T-helper 1 cell treated with Interleukin-12 subunit alpha and Interleukin-12 subunit beta and Interleukin-4 antibody, amounts not matched to agents 30 ng/mL and 1 ng/mL, for 36 hours (primary cell): Measurements from ENCODE around the gene PSTPIP1. TPM values are rescaled to one million over a fixed set of nuclear protein-coding genes. Genes with fewer than 3 reads are reported as not detected.

Experiments
- intact Hi-C: fragments of 100-400 bp; cut with micrococcal nuclease; formaldehyde crosslinking; loops from one replicate; pipeline ENCODE4 v1.15.1; 2024
- total RNA-seq: library from RNA; stranded (reverse); gene quantifications from 2 replicates; pipeline ENCODE4 v1.2.3, GENCODE V29; 2022

PSTPIP1 gene
- total RNA-seq, 1 donor from 2014 or later, result 224 TPM

GRCh38 chr15:77016321-77016695 lies 21.4 kb downstream of the PSTPIP1 start:
- intact Hi-C loops, result no loop called here

GRCh38 chr15:77017091-77017660 lies 22.2 kb downstream of the PSTPIP1 start:
- intact Hi-C loops, result no loop called here

DNA sequence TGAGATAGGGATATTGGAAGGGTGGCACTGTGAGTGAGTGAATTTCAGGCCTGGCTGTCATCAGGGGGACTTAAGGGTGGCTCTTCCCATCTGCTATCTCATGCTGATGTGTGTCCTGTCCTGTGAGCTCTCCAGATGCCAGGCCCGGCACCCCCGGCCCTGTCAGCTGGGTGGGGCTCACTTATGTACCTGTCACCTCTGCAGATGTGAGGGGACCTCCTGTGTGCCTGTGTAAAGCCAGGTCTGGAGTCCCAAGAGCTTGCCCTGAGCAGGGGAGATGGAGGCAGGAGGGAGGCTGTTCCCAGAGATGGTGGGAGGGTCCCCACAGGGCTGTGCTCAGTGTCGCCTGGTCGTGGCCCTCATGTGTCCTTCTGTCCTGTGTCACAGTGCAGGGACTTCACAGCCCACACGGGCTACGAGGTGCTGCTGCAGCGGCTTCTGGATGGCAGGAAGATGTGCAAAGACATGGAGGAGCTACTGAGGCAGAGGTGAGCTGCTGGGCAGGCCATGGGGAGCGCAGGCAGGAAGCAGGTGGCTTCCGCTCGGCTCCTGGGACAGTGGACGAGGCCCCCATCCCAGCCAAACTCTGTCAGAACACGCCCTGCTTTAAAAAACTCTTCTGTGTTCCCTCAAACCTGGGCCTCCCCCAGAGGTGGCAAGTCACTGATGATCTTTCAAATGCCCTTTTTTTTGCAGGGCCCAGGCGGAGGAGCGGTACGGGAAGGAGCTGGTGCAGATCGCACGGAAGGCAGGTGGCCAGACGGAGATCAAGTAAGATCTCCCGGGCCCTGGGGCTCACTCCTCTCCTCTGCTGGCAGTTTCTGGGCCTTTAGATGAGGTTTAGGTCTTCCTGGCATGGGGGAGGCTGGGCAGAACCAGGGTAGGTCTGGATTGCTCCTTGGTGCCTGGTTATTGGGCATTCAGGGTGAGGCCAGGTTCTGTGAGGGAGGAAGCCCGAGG lies 23.1 kb downstream of the PSTPIP1 start:
- intact Hi-C loops, result no loop called here

DNA sequence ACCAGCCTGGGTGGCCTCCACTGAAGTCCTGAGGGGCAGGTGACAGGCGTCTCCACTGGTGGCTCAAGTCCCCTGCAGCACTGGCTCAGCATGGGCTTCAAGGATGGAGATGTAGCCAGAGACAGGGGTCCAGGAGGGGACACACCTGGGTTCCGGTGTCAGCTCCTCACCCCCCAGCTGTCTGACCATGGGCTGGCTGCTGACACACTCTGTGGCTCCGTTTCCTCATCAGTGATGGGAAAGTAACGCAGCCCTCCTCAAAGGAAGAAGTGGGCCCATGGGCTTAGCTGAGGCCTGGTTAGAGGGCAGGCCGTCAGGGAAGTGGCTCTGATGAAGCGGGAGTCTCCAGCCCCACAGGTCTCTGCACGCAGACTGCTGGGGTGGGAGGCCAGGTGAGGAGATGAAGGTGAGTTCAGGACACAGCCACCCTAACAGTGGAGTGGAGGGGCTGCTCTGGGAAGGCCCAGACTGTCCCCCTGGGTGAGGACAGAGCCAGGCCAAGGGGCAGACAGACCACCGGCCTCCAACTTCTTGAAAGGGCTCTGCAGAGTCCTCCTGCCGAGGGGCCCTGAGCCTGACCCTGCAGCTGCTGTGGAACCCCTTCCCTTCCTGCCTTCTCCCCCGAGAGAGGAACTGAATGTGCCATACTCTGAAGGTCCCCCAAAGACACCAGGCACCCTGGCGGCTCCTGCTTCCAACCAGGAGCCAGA lies 24.0 kb downstream of the PSTPIP1 start:
- intact Hi-C loops, result no loop called here

DNA sequence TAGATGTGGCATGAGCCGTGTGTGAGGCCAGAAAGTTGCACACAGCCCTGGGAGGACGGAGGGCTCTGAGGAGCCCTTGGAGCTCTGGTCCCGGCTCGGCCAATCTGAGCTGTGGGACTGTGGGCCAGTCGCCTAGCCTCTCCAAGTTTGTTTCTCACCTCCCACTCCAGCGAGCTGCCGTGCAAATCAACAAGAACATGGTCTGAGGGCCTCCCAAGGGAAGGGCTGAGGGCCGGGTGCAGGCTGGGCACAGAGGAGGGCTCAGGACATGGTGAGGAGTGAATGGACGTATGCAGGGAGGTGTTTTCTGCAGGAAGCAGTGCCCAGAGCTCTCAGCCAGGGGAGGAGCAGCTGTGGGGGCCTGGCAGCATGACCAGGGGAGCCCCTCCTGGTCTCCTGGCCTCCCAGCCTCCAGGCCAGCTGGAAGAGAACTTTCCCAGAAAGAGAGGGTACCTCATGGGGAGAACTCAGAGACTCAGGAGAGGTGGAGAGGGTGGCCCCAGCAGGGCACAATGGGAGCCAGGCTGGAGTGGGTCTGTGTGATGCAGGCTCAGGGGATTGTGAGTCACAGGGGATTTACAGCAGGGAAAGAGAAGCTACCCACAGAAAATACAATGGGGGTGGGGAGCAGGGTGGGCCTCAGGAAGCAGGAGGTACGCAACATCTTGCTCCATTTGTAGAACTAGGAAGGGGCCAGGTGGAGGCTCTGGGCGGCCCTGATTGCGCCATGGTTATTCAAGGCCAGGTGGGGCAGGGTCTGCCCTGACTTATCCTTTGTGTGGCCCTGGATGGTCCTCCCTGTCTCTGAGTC lies 24.8 kb downstream of the PSTPIP1 start:
- intact Hi-C loops, result loop anchor here (5.0 kb wide), 1 partner anchor 168 kb away; no protein-coding TSS in a partner anchor

DNA sequence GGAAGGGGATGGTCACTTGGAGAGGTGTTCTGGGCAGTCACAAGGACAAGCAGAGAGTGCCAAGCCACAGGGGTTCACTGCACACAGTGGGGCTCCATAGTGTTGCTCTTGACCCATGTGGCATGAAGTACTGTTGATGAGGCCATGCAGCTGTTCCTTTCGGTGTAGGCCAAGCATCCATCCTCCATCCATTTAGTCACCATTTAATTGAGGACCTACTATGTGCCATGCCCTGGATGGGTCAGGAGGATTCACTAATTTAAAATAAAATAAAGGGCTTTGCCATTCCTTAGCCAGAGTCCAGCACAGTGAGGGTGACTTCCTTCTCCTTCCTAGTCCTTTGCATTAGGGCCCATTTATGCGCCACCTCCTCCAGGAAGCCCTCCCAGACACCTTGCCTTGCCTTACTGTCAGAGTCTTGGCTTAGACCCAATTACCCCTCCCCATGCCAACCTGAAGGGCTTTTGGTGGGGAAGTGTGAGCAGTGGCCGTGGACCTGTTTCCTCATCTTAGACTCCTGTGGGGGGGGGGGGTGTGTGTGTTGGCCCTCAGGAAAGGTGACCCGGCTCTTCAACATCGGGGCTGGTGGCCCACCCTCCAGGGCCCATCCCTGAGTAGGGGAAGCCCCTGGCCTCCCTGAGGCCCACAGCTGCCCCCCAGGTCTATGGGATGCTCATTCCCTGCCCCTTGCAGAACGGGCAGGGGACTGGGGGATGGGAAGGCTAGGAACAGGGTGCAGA lies 25.6 kb downstream of the PSTPIP1 start:
- intact Hi-C loops, result loop anchor here (5.0 kb wide), 1 partner anchor 167 kb away; no protein-coding TSS in a partner anchor

DNA sequence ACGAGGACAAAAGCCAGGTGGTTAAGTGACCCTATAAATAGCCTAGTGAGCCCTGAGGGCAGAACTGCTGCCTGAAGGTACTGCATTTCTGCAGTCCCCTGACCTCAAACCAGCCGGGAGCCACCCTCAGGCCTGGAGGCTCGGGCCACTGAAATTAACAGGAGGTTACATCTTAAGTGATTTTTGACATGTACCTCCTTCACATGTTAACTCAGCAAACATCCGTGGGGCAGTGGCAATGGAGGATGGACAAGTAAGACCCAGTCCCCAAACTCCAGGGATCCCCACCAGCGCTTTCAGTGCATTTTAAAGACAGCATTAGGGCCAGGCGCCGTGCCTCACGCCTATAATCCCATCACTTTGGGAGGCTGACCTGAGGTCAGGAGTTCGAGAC lies 26.2 kb downstream of the PSTPIP1 start:
- intact Hi-C loops, result loop anchor here (5.0 kb wide), 1 partner anchor 166 kb away; no protein-coding TSS in a partner anchor

DNA sequence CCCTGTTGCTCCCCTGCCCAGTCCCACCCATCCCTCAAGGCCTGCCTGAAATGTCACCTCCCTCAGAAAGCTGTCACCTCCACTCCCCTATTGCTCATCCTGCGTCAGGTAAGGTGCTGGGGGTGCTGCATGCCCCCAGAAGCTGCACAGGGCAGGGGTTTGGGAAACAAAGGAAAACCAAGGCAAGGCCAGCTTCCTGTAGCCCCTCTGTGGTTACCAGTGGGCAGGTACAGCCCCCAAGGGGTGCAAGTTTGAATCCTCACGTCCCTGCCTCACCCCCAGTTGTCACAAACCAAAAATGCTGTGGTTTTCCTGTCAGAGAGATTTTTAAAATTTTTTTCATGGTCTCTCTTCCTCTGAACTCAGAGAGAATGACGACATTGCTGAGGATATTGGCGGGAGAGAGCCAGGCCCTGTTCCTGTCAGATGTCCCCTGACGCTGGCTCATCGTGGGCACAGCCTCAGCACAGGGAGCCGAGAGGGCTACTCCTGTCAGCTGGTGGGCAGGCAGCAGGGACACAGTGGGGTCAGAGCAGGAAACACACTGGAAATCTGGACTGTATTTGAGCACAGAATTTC lies 27.0 kb downstream of the PSTPIP1 start:
- intact Hi-C loops, result loop anchor here (1.0 to 5.0 kb wide), 5 partner anchors 8 to 165 kb away; no protein-coding TSS in a partner anchor

GRCh38 chr15:77022646-77023575 lies 28.0 kb downstream of the PSTPIP1 start:
- intact Hi-C loops, result loop anchor here (1.0 to 5.0 kb wide), 5 partner anchors 9 to 164 kb away; no protein-coding TSS in a partner anchor

- intact Hi-C loops, result loop anchor here (1.0 to 5.0 kb wide), 2 partner anchors 47 to 164 kb away; no protein-coding TSS in a partner anchor
Observed at GRCh38 chr15:77023576-77024272, 28.8 kb downstream of the PSTPIP1 start.

- intact Hi-C loops, result loop anchor here (1.0 to 5.0 kb wide), 2 partner anchors 48 to 163 kb away; no protein-coding TSS in a partner anchor
Observed at GRCh38 chr15:77024273-77025082, 29.6 kb downstream of the PSTPIP1 start.

DNA sequence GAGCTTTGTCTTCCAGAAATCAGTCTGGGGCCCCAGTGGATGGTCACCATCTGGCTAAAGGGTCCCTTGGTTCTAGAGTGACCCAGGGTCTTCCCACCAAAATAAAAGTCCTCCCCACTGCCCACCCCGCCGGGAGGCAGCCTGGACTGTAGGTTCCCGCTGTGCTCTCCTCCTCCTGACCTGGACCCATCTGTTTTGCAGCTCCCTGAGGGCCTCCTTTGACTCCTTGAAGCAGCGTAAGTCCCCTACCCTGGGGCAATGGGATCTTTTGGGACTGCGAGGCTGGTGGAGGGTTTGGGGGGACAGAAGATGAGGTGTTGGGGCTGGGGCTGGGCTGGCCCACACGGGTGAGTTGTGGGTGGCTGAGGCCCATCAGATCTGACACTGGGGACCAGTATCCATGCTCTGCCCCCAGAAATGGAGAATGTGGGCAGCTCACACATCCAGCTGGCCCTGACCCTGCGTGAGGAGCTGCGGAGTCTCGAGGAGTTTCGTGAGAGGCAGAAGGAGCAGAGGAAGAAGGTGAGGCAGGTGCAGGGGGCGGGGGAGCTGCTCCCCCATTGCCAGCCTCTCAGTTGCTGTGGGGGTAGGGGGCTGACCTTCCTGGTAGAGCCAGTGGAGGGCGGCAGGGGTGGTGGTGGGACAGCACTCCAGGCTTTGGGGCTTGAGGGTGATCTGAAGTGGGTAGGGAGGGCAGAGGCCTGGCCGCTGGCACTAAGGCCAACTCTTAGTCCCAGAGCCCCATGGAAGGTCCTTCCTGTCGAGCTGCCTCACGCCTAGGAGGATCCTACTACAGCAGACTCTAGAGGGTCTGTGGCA lies 30.4 kb downstream of the PSTPIP1 start:
- intact Hi-C loops, result no loop called here

DNA sequence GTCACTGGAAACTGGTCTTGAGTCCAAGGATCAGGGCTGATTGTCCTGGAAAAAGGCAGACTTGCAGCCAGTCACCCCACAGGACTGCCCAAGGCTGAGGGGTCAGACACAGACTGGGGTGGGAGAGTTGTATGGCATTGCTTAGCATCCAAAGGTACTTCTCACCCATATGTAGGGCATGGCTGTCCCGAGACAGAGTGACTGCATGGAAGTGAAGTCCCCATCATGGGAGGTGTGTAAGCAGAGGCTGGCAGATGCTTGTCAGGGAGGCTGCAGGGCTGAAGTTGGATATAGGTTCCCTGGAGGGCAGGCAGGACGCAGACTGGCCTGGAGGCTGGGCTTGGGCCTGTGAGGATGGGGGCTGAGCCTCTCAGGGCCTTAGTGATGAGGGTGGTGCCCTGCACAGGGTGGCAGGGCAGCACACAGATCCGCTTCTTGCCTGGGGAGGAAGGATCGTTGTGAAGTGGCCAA lies 31.1 kb downstream of the PSTPIP1 start:
- intact Hi-C loops, result no loop called here

GRCh38 chr15:77026501-77027110 lies 31.7 kb downstream of the PSTPIP1 start:
- intact Hi-C loops, result no loop called here

DNA sequence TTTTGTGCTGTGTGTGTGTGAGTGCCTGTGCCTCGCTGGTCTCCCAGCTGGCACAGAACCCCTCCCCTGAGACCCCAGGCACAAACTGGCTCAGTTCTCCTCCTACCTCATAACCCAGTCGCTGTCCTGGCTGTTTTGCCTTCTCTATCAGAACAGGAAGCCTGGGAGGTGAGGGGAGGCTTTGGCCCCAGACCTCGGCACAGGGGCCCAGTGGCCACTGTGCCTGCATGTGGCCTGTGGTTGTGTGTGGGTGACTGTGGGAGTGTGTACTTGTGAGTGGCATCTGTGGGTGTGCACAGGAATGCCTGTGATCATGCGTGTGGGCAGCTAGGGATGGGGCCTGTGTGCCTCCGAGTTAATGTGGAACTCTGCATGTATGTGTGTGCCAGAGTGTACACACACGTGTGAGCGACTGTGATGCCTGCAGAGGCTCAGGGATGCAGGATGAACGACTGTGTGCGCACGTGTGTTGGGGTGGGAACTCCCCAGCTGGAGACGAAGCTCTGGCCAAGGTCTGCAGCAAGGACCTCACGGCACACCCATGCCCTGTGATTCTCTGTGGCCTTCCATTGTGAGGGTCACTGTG lies 32.3 kb downstream of the PSTPIP1 start:
- intact Hi-C loops, result no loop called here
